Stimulated activated CD8-positive, alpha-beta memory T cell treated with anti-CD3 and anti-CD28 coated beads, Interleukin-12 subunit alpha, Interleukin-12 subunit beta, amount 100 ng/mL, for 24 hours (primary cell): ENCODE data around the gene KCNQ1.

Source experiments
- DNase-seq: peaks from one replicate; pipeline ENCODE4 v3.0.0-alpha.2; 2020; ENCODE audit errors: extremely low read depth

Gene KCNQ1

GRCh38 chr11:2808850-2809846 is 364.3 kb downstream of the KCNQ1 start:
- no peak for DNase-seq

- DNase-seq = no peak
Measured at GRCh38 chr11:2809854-2810253, 365.0 kb downstream of the KCNQ1 start.

GRCh38 chr11:2810411-2811205 is 365.8 kb downstream of the KCNQ1 start:
- DNase-seq = no peak

- no peak for DNase-seq
Measured at GRCh38 chr11:2811206-2812091, 366.6 kb downstream of the KCNQ1 start.

- DNase-seq = no peak
Measured at GRCh38 chr11:2812371-2812991, 367.7 kb downstream of the KCNQ1 start.

DNA sequence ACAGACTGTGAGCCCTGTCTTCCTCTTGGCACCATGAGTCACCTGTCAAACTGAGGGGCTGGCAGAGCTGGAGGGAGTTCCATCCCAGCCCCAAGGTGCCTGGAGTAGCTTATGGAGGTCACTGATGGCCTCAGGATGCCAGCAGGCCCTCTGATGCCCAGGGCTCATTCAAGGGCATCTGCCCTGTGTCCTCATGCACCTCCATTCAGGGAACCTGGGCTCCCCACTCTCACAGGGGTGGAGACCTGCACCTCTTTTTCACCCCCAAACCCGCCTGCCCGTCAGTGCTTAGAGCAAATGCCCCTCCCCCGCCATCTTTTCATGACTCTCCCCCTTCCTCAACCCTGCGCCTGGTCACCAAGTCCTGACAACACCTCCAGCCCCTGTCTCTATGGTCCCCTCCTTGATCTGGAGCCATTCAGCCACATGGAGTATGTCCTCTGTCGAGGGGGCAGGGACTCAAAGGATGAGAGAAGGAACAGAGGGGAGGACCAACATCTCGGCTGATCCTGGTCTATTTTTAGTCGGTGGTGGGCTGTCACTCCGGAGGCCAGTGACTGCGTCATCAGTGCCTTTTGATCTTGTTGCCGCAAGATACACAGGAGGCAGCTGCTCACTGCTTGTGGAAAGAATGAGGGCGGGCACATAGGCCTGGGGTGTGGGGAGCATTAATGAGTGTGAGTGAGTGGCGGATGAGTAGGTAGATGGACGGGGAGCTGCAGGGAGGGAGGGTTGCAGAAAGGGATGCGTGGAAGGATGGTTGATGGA is 368.5 kb downstream of the KCNQ1 start:
- DNase-seq = no peak

- DNase-seq = no peak
Measured at GRCh38 chr11:2813968-2814367, 369.2 kb downstream of the KCNQ1 start.

DNA sequence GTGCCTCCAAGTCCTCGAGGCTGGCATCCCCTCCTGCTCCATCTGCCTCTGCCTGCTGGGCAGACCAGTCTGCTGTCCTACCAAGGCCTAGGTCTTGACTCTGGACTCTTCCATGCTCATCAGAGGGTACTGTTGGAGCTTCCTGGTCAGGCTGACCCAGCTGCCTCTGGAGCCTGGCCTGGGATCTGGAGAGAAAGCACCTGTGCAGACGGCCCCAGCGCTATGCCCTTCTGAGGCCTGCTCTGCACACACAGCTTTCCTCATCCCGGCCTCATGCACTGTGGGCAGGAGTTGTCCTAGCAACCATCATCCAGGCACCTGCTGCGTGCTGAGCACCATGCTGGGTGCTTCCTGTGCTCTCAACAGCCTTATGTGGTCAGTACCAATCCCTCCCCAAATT is 369.9 kb downstream of the KCNQ1 start:
- no peak for DNase-seq

DNA sequence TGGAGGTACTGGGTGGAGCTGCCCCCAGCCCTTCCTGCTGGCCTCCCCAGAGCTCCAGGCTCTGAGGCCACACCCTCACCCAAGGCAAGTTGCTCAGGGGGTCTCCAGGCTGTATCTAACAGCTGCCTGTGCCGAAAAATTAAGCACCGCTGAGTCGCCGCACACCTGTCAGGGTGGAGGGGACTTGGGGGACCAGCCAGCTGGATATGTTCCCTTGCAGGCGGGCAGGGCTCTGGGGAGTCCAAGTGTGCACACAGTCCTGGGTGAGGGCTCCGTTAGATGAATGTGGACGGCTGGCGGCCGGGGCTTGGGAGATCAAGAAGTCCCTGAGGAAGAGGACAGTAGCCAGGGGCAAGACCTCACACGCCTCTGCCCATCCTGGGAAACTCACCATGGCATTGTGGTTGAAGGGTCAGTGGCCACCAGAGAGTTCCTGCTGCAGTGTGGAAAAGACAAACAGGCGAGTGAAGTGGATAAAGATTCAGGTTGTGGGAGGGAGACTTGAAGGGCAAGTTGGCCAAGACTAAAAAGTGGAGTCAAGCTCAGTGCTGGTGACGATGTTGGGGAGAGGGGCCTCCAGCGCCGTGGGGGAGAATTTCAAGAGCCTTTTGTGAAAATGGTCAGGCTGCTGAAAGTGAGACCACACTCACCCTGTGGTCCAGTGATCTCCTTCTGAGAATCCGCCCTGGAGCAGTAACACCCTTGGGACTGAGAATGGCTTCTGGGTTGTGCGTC is 371.1 kb downstream of the KCNQ1 start:
- DNase-seq = no peak

DNA sequence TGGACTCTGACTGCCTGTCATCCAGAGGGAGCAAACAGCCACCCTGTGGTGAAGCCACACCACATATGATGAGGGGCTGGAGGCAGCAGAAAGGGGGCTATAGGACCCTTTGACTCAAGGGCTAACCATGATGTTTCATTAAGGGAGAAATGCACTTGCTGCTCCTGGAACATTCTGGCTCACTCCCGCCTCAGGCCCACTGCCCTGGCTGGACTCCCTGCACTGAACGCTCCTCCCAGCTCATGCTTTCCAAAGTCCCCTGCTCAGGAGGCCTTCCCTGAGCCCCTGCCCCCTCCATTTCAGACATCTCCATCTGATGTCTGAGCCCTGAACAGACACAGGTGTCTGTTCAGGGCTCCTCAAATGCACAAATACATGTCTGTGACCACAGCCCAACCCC is 371.7 kb downstream of the KCNQ1 start:
- DNase-seq = no peak

GRCh38 chr11:2816941-2817421 is 372.2 kb downstream of the KCNQ1 start:
- DNase-seq = no peak

GRCh38 chr11:2817431-2817830 is 372.6 kb downstream of the KCNQ1 start:
- DNase-seq = no peak

GRCh38 chr11:2818021-2818420 is 373.2 kb downstream of the KCNQ1 start:
- DNase-seq = no peak

DNA sequence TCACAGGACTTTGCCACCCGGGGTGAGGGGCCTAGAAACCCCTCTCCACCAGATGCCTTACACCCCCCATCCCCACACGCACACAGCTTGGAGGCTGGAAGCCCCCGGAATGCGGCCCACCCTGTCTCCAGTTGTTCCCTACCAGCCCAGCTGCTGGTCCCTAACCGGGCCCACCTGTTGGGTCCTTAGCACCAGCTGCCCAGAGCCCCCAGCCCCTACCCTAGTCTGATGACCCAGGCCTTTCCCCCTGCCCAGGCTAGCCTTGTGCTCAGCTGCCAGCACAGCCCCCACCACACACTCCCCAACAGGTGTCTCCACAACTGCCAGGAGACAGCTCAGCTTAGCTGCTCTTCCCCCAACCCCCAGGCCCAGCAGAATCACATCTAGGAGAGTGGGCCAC is 373.7 kb downstream of the KCNQ1 start:
- DNase-seq = no peak

DNA sequence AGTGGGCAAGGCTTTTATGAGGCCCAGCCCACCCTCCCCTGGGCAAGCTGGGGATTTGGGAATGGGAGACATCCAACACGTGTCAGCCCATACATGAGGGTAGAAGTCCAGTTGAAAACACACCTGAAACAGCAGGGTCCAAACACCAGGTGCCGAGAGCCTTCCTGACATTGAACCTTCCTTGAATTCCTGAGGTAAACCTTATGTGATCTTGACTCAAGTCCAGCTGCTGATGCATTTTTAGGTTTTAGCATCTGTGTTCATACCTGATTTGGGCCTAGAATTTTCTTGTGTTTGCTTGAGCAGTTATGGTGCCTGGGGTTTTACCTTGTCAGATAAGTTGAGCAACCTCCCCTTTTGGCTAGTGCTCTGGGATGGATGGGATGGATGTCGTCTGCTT is 374.5 kb downstream of the KCNQ1 start:
- DNase-seq = no peak

DNA sequence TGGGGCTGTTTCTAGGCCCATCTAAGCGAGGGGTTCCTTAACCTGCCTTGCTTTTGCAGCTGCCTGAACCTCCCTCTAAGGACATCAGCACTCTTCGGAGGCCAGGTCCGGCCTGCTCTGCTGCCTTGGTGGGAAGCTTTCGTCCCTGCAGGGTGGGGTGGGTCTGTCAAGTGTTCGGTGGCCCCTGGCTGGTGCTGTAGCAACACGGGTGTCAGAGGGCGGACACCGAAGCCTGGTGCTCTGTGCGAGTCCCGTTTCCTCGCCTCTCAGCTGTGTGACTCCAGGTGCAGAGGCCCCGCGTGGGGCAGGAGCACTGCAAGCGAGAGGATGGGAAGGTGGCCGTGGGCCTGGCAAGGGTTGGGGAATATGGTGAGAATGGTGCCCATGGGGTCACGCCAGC is 376.2 kb downstream of the KCNQ1 start:
- DNase-seq = no peak

- no peak for DNase-seq
Measured at GRCh38 chr11:2821891-2822290, 377.1 kb downstream of the KCNQ1 start.

GRCh38 chr11:2824851-2825250 is 380.0 kb downstream of the KCNQ1 start:
- DNase-seq = no peak

- DNase-seq = no peak
Measured at GRCh38 chr11:2825261-2825888, 380.6 kb downstream of the KCNQ1 start.
